ENCODE measurements around the gene TOR4A.

DNA sequence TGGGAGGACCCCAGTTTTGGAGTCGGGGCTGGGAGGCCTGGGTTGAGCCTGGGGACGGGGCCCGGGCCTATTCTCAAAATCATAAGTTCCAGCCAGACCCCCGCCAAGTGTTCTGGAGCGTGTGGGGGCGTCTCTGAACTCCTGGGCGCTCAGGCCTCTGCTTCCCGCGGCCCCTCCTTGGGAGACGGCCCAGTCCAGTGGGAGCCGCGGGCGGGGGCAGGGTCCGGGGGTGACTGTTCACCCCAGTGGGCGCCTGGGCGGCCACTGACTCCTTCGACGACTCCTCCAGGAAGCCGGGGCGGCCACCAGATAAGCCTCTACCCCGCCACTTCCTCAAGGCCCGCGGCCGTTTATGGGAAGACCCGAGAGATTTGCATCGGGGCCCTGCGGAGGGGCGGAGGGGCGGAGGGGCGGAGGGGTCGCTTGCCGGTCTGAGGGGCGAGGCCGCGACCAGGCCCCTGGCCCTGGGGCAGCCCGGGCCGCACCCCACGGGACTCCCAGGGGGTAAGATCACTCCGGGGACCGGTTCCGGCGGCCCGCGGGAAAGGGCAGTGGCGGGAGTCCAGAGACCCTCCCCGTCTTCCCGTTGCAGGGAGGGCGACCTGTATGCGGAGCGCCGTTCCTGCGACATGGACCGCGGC, 655 bp downstream of the TOR4A start:
- TF ChIP-seq GATA3 (IDR thresholded peaks at IDR 0.05; ENCODE audit: low read depth, low read length) (no peak), GATA2 (IDR thresholded peaks at IDR 0.05; ENCODE audit: low read depth, low read length) (no peak)

Data from SH-SY5Y (cell line).